Trophoblast cell (in vitro differentiated cells and primary cell): ENCODE measurements around the gene MAP3K4.

ENCODE experiments used
- DNase-seq, 2 donors: peaks; one replicate each; pipeline ENCODE4 v3.0.0-alpha.2; 2016
- H2AFZ ChIP-seq: 2 replicates; pipeline ENCODE4 v1.6.1; 2013; ENCODE audit warnings: low read length, moderate library complexity, mild to moderate bottlenecking; ENCODE audit not compliant: insufficient read depth, poor library complexity
- H2AK5ac ChIP-seq: 2 replicates; pipeline ENCODE4 v1.6.1; 2013; ENCODE audit warnings: mild to moderate bottlenecking, low read length
- H2BK120ac ChIP-seq: 2 replicates; pipeline ENCODE4 v1.6.1; 2013; ENCODE audit warnings: low read length, mild to moderate bottlenecking, moderate library complexity; ENCODE audit not compliant: insufficient read depth, poor library complexity
- H2BK12ac ChIP-seq: 2 replicates; pipeline ENCODE4 v1.6.1; 2013; ENCODE audit warnings: mild to moderate bottlenecking, low read length, moderate library complexity
- H2BK5ac ChIP-seq: 2 replicates; pipeline ENCODE4 v1.6.1; 2013; ENCODE audit warnings: low read length, low read depth, moderate library complexity, mild to moderate bottlenecking; ENCODE audit not compliant: poor library complexity
- H3K14ac ChIP-seq: 2 replicates; pipeline ENCODE4 v1.6.1; 2013; ENCODE audit warnings: mild to moderate bottlenecking, low read length
- H3K18ac ChIP-seq: 2 replicates; pipeline ENCODE4 v1.6.1; 2013; ENCODE audit warnings: mild to moderate bottlenecking, low read length
- H3K23ac ChIP-seq: 2 replicates; pipeline ENCODE4 v1.6.1; 2013; ENCODE audit warnings: low read length
- H3K27ac ChIP-seq: 2 replicates; pipeline ENCODE4 v1.5.1; 2013; ENCODE audit warnings: low read depth, mild to moderate bottlenecking, inconsistent platforms, low read length, moderate library complexity
- H3K27me3 ChIP-seq: 2 replicates; pipeline ENCODE4 v1.6.1; 2013; ENCODE audit warnings: inconsistent platforms, mild to moderate bottlenecking, low read length, moderate library complexity; ENCODE audit not compliant: insufficient read depth
- H3K36me3 ChIP-seq, 2 experiments: 1 replicate in 1 of 2; 2 replicates in 1 of 2; pipeline ENCODE4 v1.6.1; 2013; ENCODE audit warnings: low read length in 2 of 2, mild to moderate bottlenecking in 2 of 2, moderate library complexity in 1 of 2; ENCODE audit not compliant: insufficient read depth in 2 of 2, control insufficient read depth in 1 of 2
- H3K4ac ChIP-seq: 2 replicates; pipeline ENCODE4 v1.6.1; 2013; ENCODE audit warnings: low read depth, mild to moderate bottlenecking, low read length, moderate library complexity
- H3K4me1 ChIP-seq, 2 experiments: 1 replicate in 1 of 2; 2 replicates in 1 of 2; pipeline ENCODE4 v1.6.1; 2013; ENCODE audit warnings: low read length in 2 of 2, mild to moderate bottlenecking in 2 of 2, moderate library complexity in 1 of 2; ENCODE audit not compliant: insufficient read depth in 2 of 2, control insufficient read depth in 1 of 2
- H3K4me2 ChIP-seq: 2 replicates; pipeline ENCODE4 v1.6.1; 2013; ENCODE audit warnings: inconsistent platforms, mild to moderate bottlenecking, low read length, moderate library complexity
- H3K4me3 ChIP-seq: 2 replicates; pipeline ENCODE4 v1.5.1; 2013; ENCODE audit warnings: mild to moderate bottlenecking, low read depth, low read length, inconsistent platforms
- H3K79me1 ChIP-seq: one replicate; pipeline ENCODE4 v1.6.1; 2013; ENCODE audit warnings: low read length
- H3K79me2 ChIP-seq: 2 replicates; pipeline ENCODE4 v1.6.1; 2013; ENCODE audit warnings: low read length, mild to moderate bottlenecking; ENCODE audit not compliant: control insufficient read depth, insufficient read depth, poor library complexity
- H3K9ac ChIP-seq: 2 replicates; pipeline ENCODE4 v1.6.1; 2013; ENCODE audit warnings: mild to moderate bottlenecking, low read length
- H3K9me3 ChIP-seq: 2 replicates; pipeline ENCODE4 v1.6.1; 2013; ENCODE audit warnings: low read depth, mild to moderate bottlenecking, control low read depth, inconsistent platforms, low read length; ENCODE audit not compliant: insufficient read depth
- H4K12ac ChIP-seq: 2 replicates; pipeline ENCODE4 v1.6.1; 2013; ENCODE audit warnings: low read depth, mild to moderate bottlenecking, low read length, moderate library complexity
- H4K8ac ChIP-seq: 2 replicates; pipeline ENCODE4 v1.6.1; 2013; ENCODE audit warnings: low read depth, mild to moderate bottlenecking, low read length, moderate library complexity
- H4K91ac ChIP-seq: one replicate; pipeline ENCODE4 v1.6.1; 2013; ENCODE audit warnings: low read depth, mild to moderate bottlenecking, low read length, moderate library complexity
- WGBS: extraction: QIAGEN DNeasy Blood & Tissue Kit; methylation state at CpG from one replicate; pipeline ENCODE4 v1.1.7; 2013; ENCODE audit warnings: missing lambda C conversion rate; ENCODE audit not compliant: insufficient read length, insufficient coverage; ENCODE audit errors: extremely low coverage; 5-methylcytosine and 5-hydroxymethylcytosine counted together

The MAP3K4 gene

GRCh38 chr6:161035182-161035980 lies 43.8 kb downstream of the MAP3K4 start:
- H3K18ac ChIP-seq, result no peak overlapping the region
- no peak overlapping the region for H2BK12ac ChIP-seq
- no peak overlapping the region for H4K8ac ChIP-seq
- no peak overlapping the region for H3K9ac ChIP-seq
- H3K36me3 ChIP-seq, result no peaks in the 10 kb centered on the region
- H2BK120ac ChIP-seq, result no peak overlapping the region
- H3K9me3 ChIP-seq, result no peaks in the 10 kb centered on the region
- no peak overlapping the region for H3K4me2 ChIP-seq
- no peak for DNase-seq
- H3K4ac ChIP-seq, result no peak overlapping the region
- H2BK5ac ChIP-seq, result no peak overlapping the region
- H3K4me1 ChIP-seq, result peaks cover 6 to 9% of the 10 kb centered on the region in 2 experiments
- no peak overlapping the region for H3K27ac ChIP-seq
- no peak overlapping the region for H3K4me3 ChIP-seq
- no peak overlapping the region for H4K12ac ChIP-seq
- H3K14ac ChIP-seq, result no peak overlapping the region
- H3K79me2 ChIP-seq, result no peaks in the 10 kb centered on the region
- no peak overlapping the region for H2AK5ac ChIP-seq
- no peaks in the 10 kb centered on the region for H3K27me3 ChIP-seq
- WGBS, result no CpG with 5 or more reads among the region's 3 CpGs
- H4K91ac ChIP-seq, result no peak overlapping the region
- H3K23ac ChIP-seq, result no peak overlapping the region
- peaks cover 3% of the 10 kb centered on the region for H3K79me1 ChIP-seq
- no peak overlapping the region for H2AFZ ChIP-seq

DNA sequence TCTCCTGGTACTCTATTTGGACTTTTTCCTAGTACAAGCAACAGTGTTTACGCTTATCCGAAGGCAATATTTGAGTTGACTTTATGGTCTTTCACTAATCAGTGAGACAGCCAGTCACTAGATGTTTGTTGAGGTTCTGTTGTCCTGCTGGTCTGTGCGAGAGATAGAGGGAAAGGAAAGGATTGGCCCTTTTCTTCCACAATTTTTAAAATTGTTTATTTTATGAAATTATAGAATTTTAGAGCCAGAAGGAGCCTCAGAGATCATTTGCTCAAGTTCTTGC lies 44.4 kb downstream of the MAP3K4 start:
- Histone ChIP-seq H3K36me3 (no peaks in the 10 kb centered on the region), H2AFZ (no peak overlapping the region), H2BK5ac (no peak overlapping the region), H2BK12ac (no peak overlapping the region), H3K9ac (no peak overlapping the region), H2BK120ac (no peak overlapping the region), H3K4me1 (peaks cover 6 to 9% of the 10 kb centered on the region in 2 experiments), H3K23ac (no peak overlapping the region), H2AK5ac (no peak overlapping the region), H3K27ac (no peak overlapping the region), H3K4me3 (no peak overlapping the region), H3K4ac (no peak overlapping the region), H3K79me1 (peaks cover 3% of the 10 kb centered on the region), H4K12ac (no peak overlapping the region), H4K91ac (no peak overlapping the region), H3K18ac (no peak overlapping the region), H3K27me3 (no peaks in the 10 kb centered on the region), H3K14ac (no peak overlapping the region), H3K9me3 (no peaks in the 10 kb centered on the region), H3K79me2 (no peaks in the 10 kb centered on the region), H3K4me2 (no peak overlapping the region), H4K8ac (no peak overlapping the region)
- DNase-seq, result no peak
- no CpG with 5 or more reads among the region's 3 CpGs for WGBS

GRCh38 chr6:161037873-161038228 lies 46.3 kb downstream of the MAP3K4 start:
- Histone ChIP-seq H3K4me3 (no peak overlapping the region), H3K9me3 (no peaks in the 10 kb centered on the region), H3K27me3 (no peaks in the 10 kb centered on the region), H4K12ac (no peak overlapping the region), H3K9ac (no peak overlapping the region), H3K27ac (peak overlapping the region; percentile 15), H2BK5ac (no peak overlapping the region), H3K4ac (no peak overlapping the region), H3K36me3 (peaks cover 0 to 5% of the 10 kb centered on the region in 2 experiments), H3K23ac (no peak overlapping the region), H3K14ac (no peak overlapping the region), H4K8ac (no peak overlapping the region), H3K4me1 (peaks cover 6 to 9% of the 10 kb centered on the region in 2 experiments), H3K18ac (no peak overlapping the region), H2BK120ac (no peak overlapping the region), H2BK12ac (no peak overlapping the region), H3K79me1 (peaks cover 3% of the 10 kb centered on the region), H3K79me2 (no peaks in the 10 kb centered on the region), H2AFZ (no peak overlapping the region), H4K91ac (no peak overlapping the region), H2AK5ac (no peak overlapping the region), H3K4me2 (no peak overlapping the region)
- WGBS, result 100% methylated on average over 1 of the region's 2 CpGs
- no peak for DNase-seq

DNA sequence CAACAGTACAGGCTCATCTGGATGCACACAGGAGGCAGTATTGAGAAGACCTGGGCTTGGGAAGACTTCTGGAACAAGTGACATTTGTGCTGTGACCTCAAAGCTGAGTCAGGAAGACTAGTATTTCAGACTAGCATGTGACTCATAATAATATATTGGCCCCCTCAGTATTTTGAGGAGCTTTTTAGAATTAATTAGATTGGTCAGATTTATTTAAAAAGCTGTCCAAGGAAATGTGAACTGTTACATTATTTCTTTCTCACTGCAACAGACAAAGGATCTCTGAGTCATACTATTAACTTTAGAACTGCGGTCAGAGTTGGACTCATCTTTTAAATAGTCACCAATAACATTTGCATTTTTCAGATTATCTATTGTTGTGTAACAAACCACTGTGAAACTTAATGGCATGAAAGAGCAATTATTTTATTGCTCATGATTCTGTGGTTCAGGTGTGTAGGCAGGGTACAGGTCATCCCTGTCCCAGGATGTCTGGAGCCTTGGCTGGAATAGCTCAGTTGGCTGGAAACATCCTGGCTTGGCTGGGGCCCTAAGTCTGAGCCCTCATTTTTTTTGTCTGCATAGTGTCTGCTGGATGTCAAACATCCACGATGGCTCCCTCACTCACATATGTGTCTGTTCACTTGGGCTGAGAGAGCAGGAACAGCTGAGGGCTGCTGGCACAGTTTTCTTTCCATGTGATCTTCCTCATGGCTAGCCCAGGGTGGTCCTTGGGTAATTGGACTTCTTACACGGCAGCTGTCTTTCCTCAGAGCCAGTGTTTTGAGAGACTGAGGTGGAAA lies 46.9 kb downstream of the MAP3K4 start:
- no CpG with 5 or more reads among the region's 3 CpGs for WGBS
- H3K4me3 ChIP-seq, result no peak overlapping the region
- peak overlapping the region; percentile 63 for H3K18ac ChIP-seq
- H2AFZ ChIP-seq, result no peak overlapping the region
- H4K8ac ChIP-seq, result peak overlapping the region; percentile 50
- H3K27ac ChIP-seq, result peak overlapping the region; percentile 62
- H2BK12ac ChIP-seq, result peak overlapping the region; percentile 32
- peak overlapping the region; percentile 8 for H4K91ac ChIP-seq
- H2BK120ac ChIP-seq, result peak overlapping the region; percentile 18
- H3K27me3 ChIP-seq, result no peaks in the 10 kb centered on the region
- H3K36me3 ChIP-seq, result peaks cover 0 to 5% of the 10 kb centered on the region in 2 experiments
- no peaks in the 10 kb centered on the region for H3K79me2 ChIP-seq
- no peak overlapping the region for H3K9ac ChIP-seq
- H3K23ac ChIP-seq, result no peak overlapping the region
- no peaks in the 10 kb centered on the region for H3K9me3 ChIP-seq
- H3K4me2 ChIP-seq, result no peak overlapping the region
- H4K12ac ChIP-seq, result no peak overlapping the region
- H3K14ac ChIP-seq, result peak overlapping the region; percentile 9
- H3K4ac ChIP-seq, result no peak overlapping the region
- H2AK5ac ChIP-seq, result no peak overlapping the region
- H3K4me1 ChIP-seq, result peaks cover 6 to 9% of the 10 kb centered on the region in 2 experiments
- DNase-seq, result peak; percentile 72 to 77
- peaks cover 3% of the 10 kb centered on the region for H3K79me1 ChIP-seq
- peak overlapping the region; percentile 42 for H2BK5ac ChIP-seq
